ENCODE results near the gene FLAD1.

FLAD1 gene

GRCh38 chr1:154992721-154993571, 9.8 kb downstream of the FLAD1 start:
- DNase-seq: peak; percentile 55

- DNase-seq: no peak
Measured at GRCh38 chr1:154993572-154994268, 10.6 kb downstream of the FLAD1 start, which contains the start of gene LENEP. Gene LENEP, plus strand, starts transcription at chr1:154993586. Its CDS starts 22 bp downstream, at chr1:154993608.

- no peak for DNase-seq
Measured at GRCh38 chr1:154994269-154994587, 11.1 kb downstream of the FLAD1 start.

DNA sequence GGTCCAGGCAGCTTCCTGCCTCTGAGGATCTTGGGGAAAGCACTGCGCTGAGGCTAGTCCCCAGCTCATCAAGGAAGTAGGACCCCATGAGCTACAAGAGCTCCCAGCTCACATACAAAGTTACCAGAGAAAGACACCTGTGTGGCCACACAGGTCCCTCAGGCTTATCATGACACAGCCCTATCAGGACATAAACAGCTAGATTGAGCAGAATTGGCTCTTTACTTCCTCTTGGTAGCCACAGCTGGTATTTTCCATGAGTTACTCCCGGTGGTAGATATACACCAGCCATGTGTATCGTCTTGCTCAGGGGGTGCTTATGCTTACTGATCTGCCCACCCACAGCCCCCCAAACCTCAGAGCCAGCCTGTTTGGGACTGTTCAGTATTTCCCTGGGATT, 11.4 kb downstream of the FLAD1 start:
- DNase-seq: no peak

- DNase-seq: peak; percentile 75
Measured at GRCh38 chr1:154995301-154995983, 12.3 kb downstream of the FLAD1 start.

GRCh38 chr1:154996966-154997701, 14.0 kb downstream of the FLAD1 start:
- no peak for DNase-seq

DNA sequence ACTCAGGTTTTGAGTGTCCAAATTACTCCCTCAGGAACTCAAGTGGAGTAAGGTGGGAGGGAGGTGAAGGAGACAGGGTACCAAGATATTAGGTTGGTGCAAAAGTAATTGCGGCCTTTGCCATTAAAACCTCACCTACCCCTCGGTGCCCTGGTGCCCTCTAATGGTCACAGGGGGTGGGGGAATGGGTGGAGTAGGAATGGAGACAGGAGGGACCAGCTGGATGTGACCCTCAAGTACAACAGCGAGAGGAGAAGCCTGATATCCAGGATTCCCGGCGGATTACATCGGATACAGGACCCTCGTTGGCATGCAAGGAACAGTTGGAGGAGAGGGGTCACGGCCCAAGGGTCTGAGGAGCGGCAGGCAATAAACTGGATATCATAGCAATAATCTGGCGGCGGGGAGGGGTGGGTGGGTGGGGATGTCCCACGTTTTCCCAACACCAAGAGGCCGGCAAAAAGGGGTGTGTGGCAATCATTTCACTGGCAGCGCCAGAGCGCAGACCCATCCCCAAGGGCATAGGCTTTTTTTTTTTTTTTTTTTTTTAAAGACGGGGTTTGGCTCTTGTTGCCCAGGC, 15.1 kb downstream of the FLAD1 start:
- DNase-seq: peak; percentile 33

- peak; percentile 89 for DNase-seq
Measured at GRCh38 chr1:154998818-154999570, 15.8 kb downstream of the FLAD1 start.

DNA sequence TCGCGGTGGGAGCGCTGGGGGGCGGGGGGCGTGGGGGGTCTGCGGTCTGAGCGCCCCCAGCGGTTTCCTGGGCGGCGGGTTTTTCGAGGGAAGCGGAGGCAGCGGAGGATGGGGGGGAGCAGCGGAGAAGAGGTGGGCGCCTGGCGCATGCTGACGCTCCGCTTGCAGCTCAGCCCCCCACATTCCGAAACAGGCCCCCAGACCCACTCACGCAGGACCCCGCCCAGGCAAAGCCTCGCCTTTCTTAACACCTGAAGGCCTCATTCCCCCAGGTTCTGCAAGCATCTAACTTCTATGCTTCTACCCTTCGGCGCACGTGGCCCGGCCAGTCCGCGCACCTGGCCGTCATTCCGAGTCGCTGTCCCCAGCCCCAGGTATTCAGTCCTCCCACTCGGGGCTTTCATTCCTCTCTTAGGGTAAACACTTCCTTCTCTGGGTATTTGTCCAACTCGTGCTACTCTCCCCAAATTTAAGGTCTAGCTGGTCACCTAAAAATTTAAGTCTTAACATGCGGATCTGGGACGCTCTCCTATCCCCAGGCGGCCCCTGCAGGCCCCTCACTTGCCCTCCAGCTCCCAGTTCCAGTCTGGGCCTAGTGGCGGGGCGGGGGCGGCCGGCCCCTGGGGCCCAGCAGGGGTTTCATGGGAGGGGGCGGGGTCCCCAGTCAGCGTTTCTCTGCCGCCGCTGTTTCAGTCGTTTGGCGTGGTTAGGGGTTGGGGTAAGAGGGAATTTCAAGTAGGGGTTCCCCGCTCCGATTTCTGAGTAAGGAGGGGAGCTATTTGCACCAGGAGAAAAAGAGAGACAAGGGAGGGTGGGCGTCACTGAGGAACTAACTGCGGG, 16.6 kb downstream of the FLAD1 start:
- peak; percentile 76 for DNase-seq

DNA sequence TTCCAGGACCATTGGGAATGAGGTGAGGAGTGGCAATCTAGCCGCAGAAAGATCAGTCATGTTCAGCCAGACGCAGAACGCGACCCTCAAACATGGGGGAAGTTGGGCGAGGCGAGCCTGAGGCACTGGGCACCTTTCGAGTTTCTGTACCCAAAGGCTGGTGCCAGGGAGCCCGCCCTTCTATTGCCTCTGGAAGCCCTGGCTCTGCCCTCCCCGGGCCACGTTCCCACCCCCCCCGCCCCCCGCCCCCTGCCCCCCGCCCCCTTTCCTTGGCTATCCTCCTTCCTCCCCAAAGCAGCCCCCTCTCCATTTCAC, 17.2 kb downstream of the FLAD1 start:
- no peak for DNase-seq

DNA sequence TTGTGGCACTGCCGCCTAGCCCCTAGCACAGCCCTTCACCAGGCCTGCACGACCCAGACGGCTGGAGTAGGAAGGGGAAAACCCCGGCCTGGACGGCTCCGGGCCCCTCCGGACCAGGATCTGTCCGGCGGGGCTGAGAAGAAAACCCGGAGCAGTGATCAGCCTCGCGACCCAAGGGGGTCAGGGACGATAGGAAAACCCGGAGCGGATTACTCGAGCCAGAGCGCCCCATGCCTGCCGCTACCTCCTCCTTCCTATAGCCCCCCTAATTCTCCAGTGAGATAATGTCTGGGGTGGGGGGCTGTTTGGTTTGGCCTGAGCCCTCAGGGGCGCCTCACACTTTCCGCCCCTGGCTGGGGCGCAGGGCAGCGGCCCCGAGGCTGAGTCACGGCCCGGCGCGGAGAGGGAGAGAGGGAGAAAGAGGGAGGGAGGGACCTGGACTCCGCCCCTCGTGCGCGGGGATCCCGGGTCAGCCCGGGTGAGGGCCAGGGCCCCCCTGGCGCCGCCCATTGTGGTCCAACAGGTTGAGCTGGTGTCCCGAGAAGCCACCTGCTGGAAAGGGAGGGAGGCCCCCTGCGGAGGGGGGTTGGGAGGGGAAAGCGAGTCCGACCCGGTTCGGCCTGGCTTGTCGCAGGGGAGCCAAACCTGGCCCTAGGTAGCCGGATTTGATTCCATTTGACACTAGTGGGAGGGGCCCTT, 17.7 kb downstream of the FLAD1 start:
- peak; percentile 96 for DNase-seq

- DNase-seq: no peak
Measured at GRCh38 chr1:155001425-155001674, 18.2 kb downstream of the FLAD1 start.

GRCh38 chr1:155001675-155002463, 18.7 kb downstream of the FLAD1 start:
- peak; percentile 100 for DNase-seq

- peak; percentile 68 for DNase-seq
Measured at GRCh38 chr1:155002464-155003226, 19.5 kb downstream of the FLAD1 start, which contains the start of gene ZBTB7B. Gene ZBTB7B, plus strand, starts transcription at chr1:155002802. Its CDS starts 11,859 bp downstream, at chr1:155014661.

DNA sequence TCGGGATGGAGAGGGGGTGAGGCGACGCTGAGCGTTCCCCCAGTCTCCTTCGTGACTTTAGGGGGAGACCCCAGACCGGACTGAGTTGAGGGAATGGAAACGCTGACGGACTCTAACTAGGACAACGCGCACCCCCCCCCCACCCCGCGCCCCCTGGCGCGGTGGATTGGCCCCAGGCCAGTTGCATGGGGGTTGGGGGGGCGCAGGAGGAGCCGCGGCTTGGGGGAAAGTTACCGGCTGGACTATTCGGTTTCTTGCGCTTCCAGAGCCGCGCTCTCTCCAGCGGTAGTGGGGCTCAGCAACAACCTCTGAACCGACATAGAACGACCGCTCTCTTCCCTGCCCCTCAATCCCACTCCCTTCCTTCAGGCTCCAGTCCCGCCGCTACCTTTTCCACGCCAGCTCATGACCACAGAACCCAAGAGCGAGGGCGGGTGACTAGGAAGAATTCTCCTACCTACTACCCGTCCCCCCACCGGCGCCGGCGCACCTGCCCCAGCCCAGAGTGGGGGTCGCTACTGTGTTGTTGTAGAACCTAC, 20.2 kb downstream of the FLAD1 start:
- peak; percentile 76 for DNase-seq

DNA sequence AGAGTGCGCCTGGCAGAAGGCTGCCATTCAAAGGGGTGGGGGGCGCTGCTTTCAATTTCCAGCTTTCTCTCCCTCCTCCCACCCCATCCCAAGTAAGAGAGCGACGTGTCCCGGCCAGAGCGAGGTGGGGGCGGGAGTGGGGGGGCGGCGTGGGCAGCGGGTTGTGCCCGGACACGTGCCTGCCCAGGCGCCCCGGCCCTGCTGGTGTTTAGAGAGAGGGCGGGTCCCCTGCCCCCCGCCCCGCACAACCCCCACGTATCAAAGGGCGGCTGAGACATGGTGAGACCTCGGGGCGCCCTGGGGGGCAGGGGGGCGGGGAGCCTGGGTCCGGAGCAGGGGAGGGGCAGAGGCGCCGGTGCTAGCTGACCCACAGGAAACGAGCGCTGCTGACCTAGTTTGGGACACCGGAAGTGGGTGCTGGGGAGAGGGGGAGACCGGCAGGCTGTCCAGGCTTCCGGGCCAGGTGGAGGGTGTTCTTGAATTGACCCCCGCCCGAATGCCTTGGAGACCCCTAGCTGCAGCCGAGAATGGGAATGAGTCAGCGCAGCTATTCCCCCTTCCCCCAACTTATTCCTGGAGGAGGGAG, 20.7 kb downstream of the FLAD1 start:
- DNase-seq: peak; percentile 71

DNA sequence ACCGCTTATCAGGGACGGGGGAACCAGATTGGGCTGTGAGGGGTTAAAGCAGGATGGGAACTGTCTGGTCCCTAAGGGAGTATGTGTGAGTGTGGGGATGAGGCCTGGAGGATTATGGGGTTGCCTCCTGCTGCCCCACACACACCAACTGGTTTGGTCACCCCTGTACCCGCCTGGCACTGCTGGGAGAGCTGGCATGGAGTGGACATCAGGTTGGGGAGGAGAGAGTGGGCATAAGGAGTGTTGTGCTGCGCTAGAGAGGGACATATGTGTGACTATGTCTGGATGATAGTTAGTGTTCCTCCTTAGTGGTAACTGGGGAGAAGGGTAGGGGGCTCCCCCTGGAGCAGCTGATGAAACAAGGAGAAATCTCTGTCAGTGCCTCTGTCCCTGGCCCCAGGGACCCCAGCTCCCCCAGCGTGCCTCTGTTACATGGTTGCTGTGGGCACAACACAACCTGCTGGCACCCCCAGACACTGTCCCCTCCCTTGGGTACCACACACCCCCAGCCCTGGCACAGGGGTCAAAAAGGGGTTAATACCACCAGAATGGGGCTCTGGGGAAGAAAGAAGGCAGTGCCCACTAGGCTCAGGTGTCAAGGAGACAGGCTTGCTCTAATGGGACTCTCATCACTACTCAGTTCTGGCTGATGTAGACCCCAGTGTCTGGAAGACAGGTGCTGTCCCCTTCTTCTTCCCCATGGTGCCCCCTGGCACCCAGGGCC, 21.4 kb downstream of the FLAD1 start:
- no peak for DNase-seq
